ENCODE measurements around the gene EDN2.

Gene EDN2

DNA sequence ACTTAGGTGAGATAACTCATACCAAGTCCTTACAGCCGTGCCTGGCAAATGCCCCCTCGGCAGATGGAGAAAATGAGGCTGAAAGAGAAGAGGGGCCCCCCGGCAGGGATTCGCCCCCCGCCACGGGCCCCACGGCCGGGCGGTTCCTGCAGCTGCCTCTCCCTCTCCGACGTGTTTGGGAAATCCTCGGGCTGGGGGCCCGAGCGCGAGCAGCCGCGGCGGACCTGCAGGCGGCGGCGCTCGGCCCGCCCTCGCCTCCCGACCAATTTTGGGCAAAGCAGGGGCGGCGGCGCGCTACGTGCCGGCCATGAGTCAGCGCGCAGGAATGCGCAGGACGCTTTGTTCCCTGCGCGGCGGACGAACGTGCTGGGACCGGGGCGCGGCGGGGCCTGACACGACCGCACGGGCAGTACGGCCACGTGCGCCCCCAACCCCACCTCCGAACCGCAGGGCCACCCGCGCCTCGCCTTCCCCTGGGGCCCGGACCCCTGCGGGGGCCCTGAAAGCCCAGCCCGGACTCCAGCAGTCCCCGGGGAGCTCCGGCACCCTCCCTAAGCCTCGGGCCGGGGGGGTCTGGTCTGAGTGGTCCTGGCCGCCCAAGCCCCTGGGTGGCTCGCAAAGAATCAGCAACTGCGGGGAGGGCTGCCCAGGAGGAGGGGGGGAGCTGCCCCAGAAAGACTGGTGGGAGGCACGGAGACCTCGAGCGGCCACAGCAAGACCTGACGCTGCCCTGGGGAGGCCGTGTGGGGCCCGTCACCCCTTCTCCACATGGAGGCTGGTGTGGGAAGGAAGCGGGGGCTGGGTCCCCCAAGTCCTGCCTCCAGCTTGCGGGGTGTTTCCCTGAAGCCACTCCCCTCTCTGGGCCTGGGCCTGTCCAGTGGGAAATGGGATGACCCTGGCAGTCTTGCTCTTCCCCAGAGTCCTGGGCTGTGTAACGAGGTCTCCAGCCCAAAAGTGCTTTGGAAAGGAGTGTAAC lies 11.9 kb upstream of the EDN2 start:
- Mint-ChIP-seq H3K9me3 (no peaks in the 10 kb centered on the region), H3K27ac (no peak overlapping the region), H3K4me3 (peak overlapping the region; percentile 15), H3K4me1 (peaks cover 5% of the 10 kb centered on the region), H3K36me3 (no peaks in the 10 kb centered on the region), H3K27me3 (peaks cover 13% of the 10 kb centered on the region)

DNA sequence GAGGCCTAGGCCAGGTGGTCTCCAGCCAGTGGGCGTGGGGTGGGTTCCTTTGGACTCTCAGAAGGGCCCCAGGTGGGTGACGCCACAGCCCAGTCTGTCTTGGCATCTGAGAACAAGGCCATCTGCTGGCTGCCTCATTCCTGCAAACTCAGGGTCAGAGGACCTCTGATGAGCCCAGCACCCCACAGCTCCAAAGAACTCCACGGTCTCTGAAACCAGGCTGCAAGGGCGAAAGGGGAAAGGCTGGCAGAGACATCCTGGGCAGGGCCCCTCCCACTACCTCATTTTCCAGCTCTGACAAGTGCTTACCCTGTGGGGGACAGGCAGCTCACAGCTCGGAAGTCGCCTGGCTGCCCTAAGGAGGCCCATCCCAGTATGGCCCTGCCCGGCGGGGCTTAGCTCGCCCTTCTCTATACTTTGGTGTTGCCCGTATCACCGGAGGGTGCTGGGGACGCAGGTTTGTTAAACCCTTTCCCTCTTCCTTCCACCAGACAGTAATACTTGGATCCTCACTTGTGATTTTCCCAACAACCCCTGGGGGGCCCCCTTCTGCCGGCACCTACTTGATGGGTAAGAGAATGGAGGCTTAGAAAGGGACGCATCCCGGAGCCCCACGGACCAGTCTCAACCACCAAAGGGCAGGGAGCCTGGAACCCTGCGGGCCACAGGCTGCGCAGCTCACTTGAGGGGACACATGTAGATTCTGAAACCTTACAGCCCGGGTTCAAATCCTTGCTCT lies 10.9 kb upstream of the EDN2 start:
- Mint-ChIP-seq H3K4me1 (peaks cover 5% of the 10 kb centered on the region), H3K27ac (no peak overlapping the region), H3K9me3 (no peaks in the 10 kb centered on the region), H3K4me3 (peak overlapping the region; percentile 15), H3K36me3 (no peaks in the 10 kb centered on the region), H3K27me3 (peaks cover 13% of the 10 kb centered on the region)

DNA sequence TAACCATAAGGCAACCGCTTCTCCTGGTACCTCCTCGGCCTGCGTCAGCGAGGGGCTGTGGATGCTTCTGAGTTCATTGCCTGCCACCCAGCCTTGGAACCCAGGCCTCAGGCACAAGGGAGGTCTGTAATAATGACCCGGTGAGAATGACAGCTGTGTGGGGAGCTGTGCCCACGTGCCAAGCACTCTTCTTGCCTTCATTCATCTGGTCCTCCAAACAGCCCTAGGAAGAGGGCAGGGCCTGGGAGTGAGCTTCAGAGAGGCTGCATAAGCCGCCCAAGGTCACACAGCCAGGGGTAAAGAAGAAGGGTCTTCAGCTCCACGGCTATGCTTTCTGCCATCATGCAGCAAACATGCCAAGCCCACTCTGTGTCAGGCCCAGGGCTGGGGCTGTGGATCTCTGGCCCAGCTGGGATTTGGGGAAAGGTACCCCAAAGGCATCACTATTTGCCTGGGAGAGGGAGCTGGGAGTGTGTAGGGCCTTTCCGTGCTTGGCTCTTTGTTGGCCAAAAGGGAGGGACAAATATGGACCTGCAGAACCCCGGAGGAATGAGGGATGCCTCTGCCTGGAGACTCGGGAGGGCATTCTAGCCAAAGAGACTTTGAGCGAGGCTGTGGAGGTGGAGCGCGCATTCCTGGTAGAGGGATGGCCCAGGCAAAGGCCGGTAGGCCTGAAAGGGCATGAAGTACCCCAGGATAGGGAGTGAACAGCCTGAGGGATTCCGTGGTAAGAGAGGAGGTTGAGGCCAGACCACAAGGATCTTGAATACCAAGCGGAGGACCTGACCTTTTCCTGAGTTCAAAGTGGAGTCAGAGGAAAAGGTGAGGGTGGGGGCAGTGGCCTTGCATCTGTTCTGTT lies 10.1 kb upstream of the EDN2 start:
- Mint-ChIP-seq H3K27ac (no peak overlapping the region), H3K4me1 (peaks cover 5% of the 10 kb centered on the region), H3K36me3 (no peaks in the 10 kb centered on the region), H3K4me3 (peak overlapping the region; percentile 61), H3K9me3 (no peaks in the 10 kb centered on the region), H3K27me3 (peaks cover 13% of the 10 kb centered on the region)

DNA sequence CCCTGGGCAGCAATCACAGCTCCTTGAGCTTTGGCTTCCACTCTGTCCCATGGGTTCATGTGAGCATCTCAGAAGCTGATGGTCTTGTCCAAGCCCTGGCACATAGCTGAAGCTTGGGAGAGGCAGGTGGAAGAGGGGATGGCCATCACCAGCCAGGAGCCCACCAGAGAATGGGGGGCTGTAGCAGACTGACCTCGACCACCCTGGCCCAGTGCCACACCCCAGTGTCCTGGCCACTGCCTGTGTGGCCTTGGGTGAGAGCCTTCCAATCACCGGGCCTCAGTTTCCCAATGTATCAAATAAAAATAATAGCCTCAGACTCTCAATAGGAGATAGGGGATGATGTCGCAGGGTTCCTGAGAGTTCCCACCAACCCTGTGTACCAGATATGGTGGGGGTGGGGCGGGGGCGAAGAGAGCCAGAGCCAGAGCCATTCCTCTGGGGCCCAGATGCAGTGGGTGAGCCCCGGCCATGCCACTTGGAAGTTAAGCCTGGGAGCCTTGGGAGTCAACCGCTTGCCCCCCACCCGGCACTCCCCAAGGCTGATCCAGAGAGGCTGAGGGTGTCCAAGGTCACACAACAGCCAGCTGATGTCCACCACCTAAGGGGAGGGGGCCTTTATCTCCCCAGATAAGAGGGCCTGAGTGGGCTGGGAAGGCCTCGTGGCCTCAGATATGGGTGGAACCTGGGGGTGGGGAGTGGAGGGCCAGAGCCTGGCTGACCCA lies 9.3 kb upstream of the EDN2 start:
- Mint-ChIP-seq H3K27ac (no peak overlapping the region), H3K27me3 (peaks cover 13% of the 10 kb centered on the region), H3K4me3 (no peak overlapping the region), H3K9me3 (no peaks in the 10 kb centered on the region), H3K4me1 (peaks cover 5% of the 10 kb centered on the region), H3K36me3 (no peaks in the 10 kb centered on the region)

DNA sequence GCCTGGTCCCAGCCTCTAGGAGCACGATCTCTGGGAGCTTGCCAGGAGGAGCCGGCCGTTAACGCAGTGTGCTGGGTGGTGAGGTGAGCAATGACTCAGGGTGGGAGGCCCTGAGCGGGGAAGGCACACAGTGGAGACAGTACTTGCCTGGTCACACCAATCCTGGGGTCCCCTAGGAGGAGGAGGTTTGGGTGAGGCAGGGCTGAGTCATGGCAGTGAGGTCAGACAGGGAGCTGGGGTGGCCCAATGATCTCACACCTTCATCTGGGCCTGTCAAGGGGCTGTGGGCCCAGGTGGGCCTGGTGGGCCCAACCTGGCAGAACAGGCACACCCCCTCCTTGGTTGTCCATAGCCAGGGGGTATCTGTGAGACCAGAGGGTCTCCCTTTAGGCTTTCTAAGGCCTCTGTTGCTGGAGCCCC lies 8.6 kb upstream of the EDN2 start:
- no peak overlapping the region for H3K27ac Mint-ChIP-seq
- peaks cover 13% of the 10 kb centered on the region for H3K27me3 Mint-ChIP-seq
- H3K36me3 Mint-ChIP-seq, result no peaks in the 10 kb centered on the region
- H3K4me1 Mint-ChIP-seq, result peaks cover 5% of the 10 kb centered on the region
- no peak overlapping the region for H3K4me3 Mint-ChIP-seq
- H3K9me3 Mint-ChIP-seq, result no peaks in the 10 kb centered on the region

GRCh38 chr1:41492341-41492848 lies 7.9 kb upstream of the EDN2 start:
- Mint-ChIP-seq H3K4me1 (peaks cover 5% of the 10 kb centered on the region), H3K27ac (no peak overlapping the region), H3K4me3 (no peak overlapping the region), H3K9me3 (no peaks in the 10 kb centered on the region), H3K36me3 (no peaks in the 10 kb centered on the region), H3K27me3 (peaks cover 13% of the 10 kb centered on the region)

GRCh38 chr1:41490911-41491310 lies 6.4 kb upstream of the EDN2 start:
- Mint-ChIP-seq H3K27me3 (peaks cover 10% of the 10 kb centered on the region), H3K9me3 (no peaks in the 10 kb centered on the region), H3K27ac (no peak overlapping the region), H3K4me1 (peaks cover 5% of the 10 kb centered on the region), H3K36me3 (no peaks in the 10 kb centered on the region), H3K4me3 (no peak overlapping the region)

DNA sequence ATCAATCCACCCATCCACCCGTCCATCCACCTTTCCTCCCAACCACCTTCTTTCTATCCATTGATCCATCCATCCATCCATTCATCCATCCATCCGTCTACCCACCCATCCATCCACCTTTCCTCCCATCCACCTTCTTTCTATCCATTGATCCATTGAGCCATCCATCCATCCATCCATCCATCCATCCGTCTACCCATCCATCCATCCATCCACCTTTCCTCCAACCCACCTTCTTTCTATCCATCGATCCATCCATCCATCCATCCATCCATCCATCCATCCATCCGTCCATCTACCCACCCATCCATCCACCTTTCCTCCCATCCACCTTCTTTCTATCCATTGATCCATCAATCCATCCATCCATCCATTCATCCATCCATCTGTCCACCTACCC lies 5.1 kb upstream of the EDN2 start:
- Mint-ChIP-seq H3K27me3 (peaks cover 2% of the 10 kb centered on the region), H3K4me3 (no peak overlapping the region), H3K4me1 (no peaks in the 10 kb centered on the region), H3K36me3 (no peaks in the 10 kb centered on the region), H3K9me3 (no peaks in the 10 kb centered on the region), H3K27ac (no peak overlapping the region)

GRCh38 chr1:41488040-41488951 lies 3.8 kb upstream of the EDN2 start:
- H3K4me1 Mint-ChIP-seq, result no peaks in the 10 kb centered on the region
- H3K27ac Mint-ChIP-seq, result no peak overlapping the region
- H3K9me3 Mint-ChIP-seq, result no peaks in the 10 kb centered on the region
- peaks cover 2% of the 10 kb centered on the region for H3K27me3 Mint-ChIP-seq
- H3K36me3 Mint-ChIP-seq, result no peaks in the 10 kb centered on the region
- no peak overlapping the region for H3K4me3 Mint-ChIP-seq

GRCh38 chr1:41487126-41488039 lies 2.9 kb upstream of the EDN2 start:
- Mint-ChIP-seq H3K9me3 (no peaks in the 10 kb centered on the region), H3K27ac (no peak overlapping the region), H3K4me3 (no peak overlapping the region), H3K27me3 (peaks cover 2% of the 10 kb centered on the region), H3K36me3 (no peaks in the 10 kb centered on the region), H3K4me1 (no peaks in the 10 kb centered on the region)

DNA sequence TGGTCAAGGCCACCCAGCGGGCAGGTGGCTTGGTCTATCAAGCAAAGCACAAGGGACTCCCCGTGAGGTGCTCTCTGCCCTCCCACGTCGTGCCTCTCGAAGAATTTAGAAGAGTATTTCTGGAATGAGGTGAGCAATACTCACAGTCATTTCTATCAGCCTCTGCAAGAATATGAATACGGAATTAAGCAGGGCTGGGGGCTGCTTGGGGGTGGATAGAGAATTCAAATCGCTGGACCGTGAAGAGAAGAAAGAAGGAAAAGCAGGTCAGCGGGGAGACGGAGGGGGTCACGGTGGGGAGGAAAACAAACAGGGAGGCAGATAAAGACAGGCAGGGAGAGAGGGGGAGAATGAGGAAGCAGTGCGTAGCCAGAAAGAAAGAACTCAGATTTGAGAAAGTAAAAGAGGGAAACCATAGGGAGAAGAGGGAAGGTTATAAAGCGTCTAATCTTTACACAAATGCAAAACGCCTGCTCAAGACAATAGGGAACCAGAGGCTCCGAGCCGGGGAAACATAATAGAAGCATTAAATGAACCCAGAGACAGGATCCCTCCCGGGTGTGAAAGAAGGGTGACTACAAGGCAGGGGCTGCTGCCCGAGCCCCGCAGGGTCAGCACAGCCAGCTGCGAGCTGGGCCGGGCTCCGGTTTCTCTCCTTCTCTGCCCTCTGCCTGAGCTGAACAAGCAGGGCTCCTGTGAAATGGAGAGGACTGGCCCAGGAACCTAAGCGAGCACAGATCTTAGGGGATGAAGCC lies 2.1 kb upstream of the EDN2 start:
- no peaks in the 10 kb centered on the region for H3K36me3 Mint-ChIP-seq
- H3K4me3 Mint-ChIP-seq, result no peak overlapping the region
- H3K9me3 Mint-ChIP-seq, result no peaks in the 10 kb centered on the region
- peaks cover 2% of the 10 kb centered on the region for H3K27me3 Mint-ChIP-seq
- no peak overlapping the region for H3K27ac Mint-ChIP-seq
- H3K4me1 Mint-ChIP-seq, result no peaks in the 10 kb centered on the region

DNA sequence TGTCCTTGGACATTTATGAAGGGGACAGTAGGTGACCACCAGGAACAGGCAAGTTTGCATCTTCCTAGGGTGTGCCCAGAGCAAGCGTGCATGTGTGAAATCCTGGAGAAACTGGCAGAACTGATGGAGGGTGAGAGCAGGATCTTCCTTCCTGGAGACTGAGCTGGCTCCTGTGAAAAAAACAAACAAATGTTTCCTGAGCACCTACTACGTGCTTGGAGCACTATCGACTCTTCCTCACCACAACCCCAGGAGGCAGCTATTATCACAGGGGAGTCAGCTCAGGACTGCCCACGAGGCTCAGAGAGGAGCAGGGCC lies 1.5 kb upstream of the EDN2 start:
- no peaks in the 10 kb centered on the region for H3K9me3 Mint-ChIP-seq
- H3K27me3 Mint-ChIP-seq, result peaks cover 2% of the 10 kb centered on the region
- no peak overlapping the region for H3K27ac Mint-ChIP-seq
- no peaks in the 10 kb centered on the region for H3K4me1 Mint-ChIP-seq
- H3K36me3 Mint-ChIP-seq, result no peaks in the 10 kb centered on the region
- no peak overlapping the region for H3K4me3 Mint-ChIP-seq

DNA sequence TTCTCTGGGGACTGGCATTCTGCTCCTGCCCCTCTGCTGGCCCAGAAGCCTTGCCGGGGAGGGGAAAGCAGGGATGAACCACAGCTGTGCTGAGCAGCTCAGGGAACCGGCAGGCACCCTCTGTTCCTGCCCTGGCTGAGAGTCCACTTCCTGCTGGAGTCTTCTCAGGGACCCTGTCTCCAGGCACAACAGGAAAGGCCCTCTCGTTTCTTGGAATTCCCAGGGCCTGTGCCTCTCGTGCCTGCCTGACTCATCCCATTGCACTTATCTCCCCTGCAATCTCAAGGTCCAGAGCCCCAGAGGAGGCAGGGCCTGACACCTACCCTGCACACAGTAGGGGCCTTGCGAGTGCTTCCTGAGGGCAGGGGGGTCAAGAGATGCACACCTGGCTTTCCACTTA lies 1.1 kb upstream of the EDN2 start:
- Mint-ChIP-seq H3K9me3 (no peaks in the 10 kb centered on the region), H3K4me1 (no peaks in the 10 kb centered on the region), H3K4me3 (no peak overlapping the region), H3K27me3 (peaks cover 2% of the 10 kb centered on the region), H3K27ac (no peak overlapping the region), H3K36me3 (no peaks in the 10 kb centered on the region)

Measured in activated naive CD4-positive, alpha-beta T cell treated with anti-CD3 and anti-CD28 coated beads, Interleukin-2, amount 50 U/mL, for 24 hours (primary cell).